ENCODE data around the gene TECPR1. TPM values are rescaled to one million over a fixed set of nuclear protein-coding genes. Genes with fewer than 3 reads are reported as not detected.

The TECPR1 gene
- total and polyA plus RNA-seq, 2 of the 8 experiments (the other 6 are each of a cell fraction or from before 2014, with no cell fraction given): 1.3 to 11.1 TPM

DNA sequence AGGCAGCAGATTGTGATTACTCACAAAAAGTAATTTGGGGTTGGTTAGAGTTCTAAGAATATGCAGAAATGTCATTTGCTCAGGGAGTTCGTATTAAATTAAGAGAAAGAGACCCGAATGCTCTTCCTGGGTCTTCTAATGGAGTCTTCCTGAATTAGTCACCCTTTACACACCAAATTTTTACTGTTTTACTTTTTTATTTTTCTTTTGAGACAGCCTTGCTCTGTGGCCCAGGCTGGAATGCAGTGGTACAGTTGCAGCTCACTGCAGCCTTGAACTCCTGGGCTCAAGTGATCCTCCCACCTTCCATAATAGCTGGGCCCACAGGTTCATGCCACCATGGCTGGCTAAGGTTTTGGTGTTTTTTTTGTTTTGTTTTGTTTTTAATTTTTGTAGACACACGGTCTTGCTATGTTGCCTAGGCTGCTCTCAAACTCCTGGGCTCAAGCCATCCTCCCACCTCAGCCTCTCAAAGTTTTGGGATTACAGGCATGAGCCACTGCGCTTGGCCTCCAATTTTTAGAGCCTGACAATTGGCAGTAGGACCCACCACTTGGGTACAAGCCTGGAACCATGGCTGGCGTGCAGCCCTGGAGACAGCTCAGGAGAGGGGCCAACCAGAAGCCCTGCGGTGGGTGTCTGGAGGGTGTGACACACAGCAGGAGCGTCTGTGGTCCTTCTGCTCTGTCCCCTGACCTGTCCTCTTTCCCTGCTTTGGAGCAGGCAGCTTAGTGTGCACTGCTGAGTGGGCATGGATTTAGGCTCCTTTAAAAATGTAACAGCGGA is 57.2 kb downstream of the TECPR1 start:
- Histone ChIP-seq H2BK15ac (ENCODE audit: low read length) (no peak overlapping the region), H3K23me2 (ENCODE audit: low read depth, low read length) (no peaks in the 10 kb centered on the region), H3K23ac (ENCODE audit: insufficient read length) (no peak overlapping the region), H3K4me1 (replicated peaks in 1 of 4; ENCODE audit: control insufficient read depth in 3 of 4, insufficient read depth in 4 of 4, low read length in 3 of 4) (no peaks in the 10 kb centered on the region), H3K4ac (replicated peaks; ENCODE audit: insufficient read length, low read depth, low read length) (no peak overlapping the region), H3K27ac (ENCODE audit: low read depth, low read length) (no peak overlapping the region), H3K4me2 (ENCODE audit: insufficient read depth in 1 of 2, low read depth in 2 of 2, low read length in 2 of 2) (no peak overlapping the region), H4K8ac (ENCODE audit: extremely low read depth, insufficient read depth, low read length) (no peak overlapping the region), H3K4me3 (ENCODE audit: extremely low read depth in 1 of 4, insufficient read depth in 2 of 4, low read depth in 3 of 4, low read length in 4 of 4) (no peak overlapping the region), H3K27me3 (replicated peaks in 1 of 4; ENCODE audit: control insufficient read depth in 3 of 4, extremely low read depth in 1 of 4, insufficient read depth in 3 of 4, low read length in 3 of 4) (no peaks in the 10 kb centered on the region), H2BK5ac (ENCODE audit: low read depth, low read length) (no peak overlapping the region), H3K9me3 (ENCODE audit: insufficient read depth in 2 of 2, low read depth in 1 of 2, low read length in 1 of 2) (no peaks in the 10 kb centered on the region), H3K79me2 (ENCODE audit: control insufficient read depth in 1 of 2, insufficient read depth in 2 of 2, low read length in 2 of 2) (peaks cover 0 to 6% of the 10 kb centered on the region in 2 experiments; a peak in 2 of 4 replicates), H2BK12ac (ENCODE audit: low read depth, low read length) (no peak overlapping the region), H3K56ac (replicated peaks; ENCODE audit: insufficient read length, low read depth, low read length) (no peak overlapping the region), H3K36me3 (ENCODE audit: control insufficient read depth in 2 of 4, insufficient read depth in 4 of 4, low read length in 3 of 4) (peaks cover 6 to 41% (median 27%) of the 10 kb centered on the region in 4 experiments; a peak in 7 of 8 replicates), H3K79me1 (ENCODE audit: low read depth, low read length) (peaks cover 2% of the 10 kb centered on the region; the same call in 1 of the 2 replicates), H4K5ac (ENCODE audit: insufficient read length, low read depth, low read length) (no peak overlapping the region), H3K9ac (replicated peaks in 1 of 4; ENCODE audit: extremely low read depth in 1 of 4, low read depth in 3 of 4, low read length in 3 of 4) (no peak overlapping the region), H2AK5ac (ENCODE audit: low read depth, low read length) (no peak overlapping the region), H2BK120ac (replicated peaks; ENCODE audit: low read depth, low read length) (no peak overlapping the region), H3K14ac (ENCODE audit: insufficient read length) (no peak overlapping the region), H3K18ac (ENCODE audit: extremely low read depth, low read length) (no peak overlapping the region), H2BK20ac (ENCODE audit: low read length) (no peak overlapping the region), H4K91ac (replicated peaks; ENCODE audit: insufficient read length, low read length) (no peak overlapping the region), H2AFZ (ENCODE audit: low read length) (no peak overlapping the region), H4K20me1 (replicated peaks in 1 of 2; ENCODE audit: control insufficient read depth in 1 of 2, insufficient read depth in 2 of 2, low read length in 2 of 2) (peaks cover 2 to 10% of the 10 kb centered on the region in 2 experiments)
- DNase-seq (ENCODE audit: low read depth in 1 of 2, low spot score in 2 of 2): no peak
- no peak for FAIRE-seq
- 88% methylated on average over 8 of the region's 8 CpGs; no CpG with 5 or more reads in 1 of the 2 experiments for WGBS, 2 experiments (ENCODE audit: extremely low coverage in 1 of 2, insufficient coverage in 1 of 2, insufficient read length in 1 of 2, insufficient replicate concordance in 2 of 2, low coverage in 1 of 2, low lambda C conversion rate in 2 of 2, missing lambda C conversion rate in 1 of 2)
- POLR2A ChIA-PET (ENCODE audit: partially characterized antibody): interaction anchor here (0.7 kb wide), 1 partner anchor 66 kb away, joined by 3 read pairs; no protein-coding TSS in a partner anchor
- CTCF ChIA-PET (ENCODE audit: partially characterized antibody): interaction anchor here (0.6 to 1.6 kb wide), 7 partner anchors 9 to 158 kb away, joined by 3 to 7 read pairs (median 3); no protein-coding TSS in a partner anchor
- TF ChIP-seq TCF12 (IDR thresholded peaks at IDR 0.05; ENCODE audit: low read depth, low read length): no peak
- no peak for TF ChIP-seq GTF2F1 (IDR thresholded peaks at IDR 0.05; ENCODE audit: borderline replicate concordance, low read depth, low read length)
- no peak for TF ChIP-seq ATF2 (IDR thresholded peaks at IDR 0.05; ENCODE audit: low read length)
- TF ChIP-seq EGR1 (IDR thresholded peaks at IDR 0.05; ENCODE audit: borderline replicate concordance, low read depth, low read length): no peak
- TF ChIP-seq RNF2 (IDR thresholded peaks at IDR 0.05; ENCODE audit: borderline replicate concordance, low read depth, low read length, missing control alignments, poor library complexity, severe bottlenecking): no peak
- no peak for TF ChIP-seq SUZ12 (IDR thresholded peaks at IDR 0.05; ENCODE audit: low read length)
- TF ChIP-seq HDAC2 (IDR thresholded peaks at IDR 0.05; ENCODE audit: borderline replicate concordance in 1 of 2, low read depth in 2 of 2, low read length in 2 of 2): no peak
- TF ChIP-seq, protein P1, sequence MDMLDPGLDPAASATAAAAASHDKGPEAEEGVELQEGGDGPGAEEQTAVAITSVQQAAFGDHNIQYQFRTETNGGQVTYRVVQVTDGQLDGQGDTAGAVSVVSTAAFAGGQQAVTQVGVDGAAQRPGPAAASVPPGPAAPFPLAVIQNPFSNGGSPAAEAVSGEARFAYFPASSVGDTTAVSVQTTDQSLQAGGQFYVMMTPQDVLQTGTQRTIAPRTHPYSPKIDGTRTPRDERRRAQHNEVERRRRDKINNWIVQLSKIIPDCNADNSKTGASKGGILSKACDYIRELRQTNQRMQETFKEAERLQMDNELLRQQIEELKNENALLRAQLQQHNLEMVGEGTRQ (IDR thresholded peaks at IDR 0.05; ENCODE audit: low read length): no peak
